Natural killer cell treated with Interleukin-12 subunit alpha and Interleukin-12 subunit beta and Interleukin-15 and Interleukin-18, amount 100 ng/mL, for 72 hours (primary cell): ENCODE measurements around the gene BDH1. TPM values are rescaled to one million over a fixed set of nuclear protein-coding genes. Genes with fewer than 3 reads are reported as not detected.
"Not testable (repeated sequence)": the region's sequence is repeated elsewhere in the genome, so short reads cannot be mapped to it uniquely, and the experiment has no call there.

Experiments used
- ATAC-seq, 2 donors: fragments of 150-1000 bp; cut with Tn5 transposase in 1 of 2; sonication (Bioruptor Pico), chemical (Tn5 transposase) in 1 of 2; 2 replicates each; pipeline ENCODE4 v1.10.0; 2021
- DNase-seq: peaks from one replicate; pipeline ENCODE4 v3.0.0; 2022; ENCODE audit warnings: low spot score
- H3K27ac Mint-ChIP-seq, 2 donors: 1 replicate in 1 of 2; 2 replicates in 1 of 2; pipeline ENCODE4 v1.8.0; 2022; ENCODE audit warnings: mixed read lengths in 2 of 2, mild to moderate bottlenecking in 1 of 2, moderate library complexity in 1 of 2
- H3K27me3 Mint-ChIP-seq, 2 donors: 1 replicate in 1 of 2; 2 replicates in 1 of 2; pipeline ENCODE4 v1.8.0; 2022; ENCODE audit warnings: mixed read lengths in 2 of 2
- H3K36me3 Mint-ChIP-seq: one replicate; pipeline ENCODE4 v1.8.0; 2022; ENCODE audit warnings: mixed read lengths
- H3K4me1 Mint-ChIP-seq, 2 donors: 1 replicate in 1 of 2; 2 replicates in 1 of 2; pipeline ENCODE4 v1.8.0; 2022; ENCODE audit warnings: low read depth in 2 of 2, mixed read lengths in 2 of 2, mild to moderate bottlenecking in 1 of 2
- H3K4me3 Mint-ChIP-seq: one replicate; pipeline ENCODE4 v1.8.0; 2022; ENCODE audit warnings: mixed read lengths
- H3K9me3 Mint-ChIP-seq: 2 replicates; pipeline ENCODE4 v1.8.0; 2022; ENCODE audit warnings: mixed read lengths
- total RNA-seq, 2 donors: library from RNA; stranded (reverse); gene quantifications; one replicate each; pipeline ENCODE4 v1.2.3, GENCODE V29; 2022

Gene BDH1
- total RNA-seq, 2 donors from 2014 or later: 62.4 to 136 TPM

- DNase-seq (no peak), ATAC-seq (peak in 1 of 2 donors; percentile 40)
- Mint-ChIP-seq H3K27ac (no peak overlapping the region), H3K27me3 (peaks cover 9 to 14% of the 10 kb centered on the region in 2 donors), H3K36me3 (no peaks in the 10 kb centered on the region), H3K4me1 (peaks cover 9 to 15% of the 10 kb centered on the region in 2 donors), H3K4me3 (no peak overlapping the region), H3K9me3 (no peaks in the 10 kb centered on the region)
These were observed 34.7 kb upstream of the BDH1 start for GRCh38 chr3:197590313-197590962.

GRCh38 chr3:197589545-197589944 lies 33.8 kb upstream of the BDH1 start:
- no peaks in the 10 kb centered on the region for H3K9me3 Mint-ChIP-seq
- ATAC-seq (no peak), DNase-seq (no peak)
- H3K36me3 Mint-ChIP-seq: no peaks in the 10 kb centered on the region
- H3K4me1 Mint-ChIP-seq: peaks cover 8 to 15% of the 10 kb centered on the region in 2 donors
- peaks cover 8 to 17% of the 10 kb centered on the region in 2 donors for H3K27me3 Mint-ChIP-seq
- no peak overlapping the region for H3K27ac Mint-ChIP-seq
- no peak overlapping the region for H3K4me3 Mint-ChIP-seq

- not testable (repeated sequence) for ATAC-seq, DNase-seq, H3K36me3 Mint-ChIP-seq, H3K27ac Mint-ChIP-seq, H3K4me3 Mint-ChIP-seq, H3K9me3 Mint-ChIP-seq, H3K4me1 Mint-ChIP-seq
- peaks cover 8 to 17% of the 10 kb centered on the region in 2 donors for H3K27me3 Mint-ChIP-seq
These were observed 31.0 kb upstream of the BDH1 start for GRCh38 chr3:197586768-197587167.

GRCh38 chr3:197586181-197586580 lies 30.4 kb upstream of the BDH1 start:
- no peak for DNase-seq
- Mint-ChIP-seq H3K27ac (no peak overlapping the region), H3K27me3 (peaks cover 8 to 17% of the 10 kb centered on the region in 2 donors), H3K36me3 (no peaks in the 10 kb centered on the region), H3K9me3 (no peaks in the 10 kb centered on the region), H3K4me3 (no peak overlapping the region), H3K4me1 (no peaks in the 10 kb centered on the region)
- ATAC-seq: no peak

GRCh38 chr3:197584733-197585132 lies 29.0 kb upstream of the BDH1 start:
- Mint-ChIP-seq H3K9me3 (no peaks in the 10 kb centered on the region), H3K4me3 (no peak overlapping the region), H3K27me3 (peaks cover 8 to 17% of the 10 kb centered on the region in 2 donors), H3K27ac (no peak overlapping the region), H3K36me3 (no peaks in the 10 kb centered on the region), H3K4me1 (no peaks in the 10 kb centered on the region)
- ATAC-seq (no peak), DNase-seq (no peak)

- no peaks in the 10 kb centered on the region for H3K9me3 Mint-ChIP-seq
These were observed 27.6 kb upstream of the BDH1 start for GRCh38 chr3:197583371-197583770.

GRCh38 chr3:197580253-197580691 lies 24.5 kb upstream of the BDH1 start:
- Mint-ChIP-seq H3K4me1 (no peaks in the 10 kb centered on the region), H3K4me3 (no peak overlapping the region), H3K9me3 (no peaks in the 10 kb centered on the region), H3K27ac (no peak overlapping the region), H3K27me3 (peaks cover under 1 to 3% of the 10 kb centered on the region in 2 donors), H3K36me3 (no peaks in the 10 kb centered on the region)
- DNase-seq: no peak
- ATAC-seq: no peak

More at GRCh38 chr3:197583371-197583770, 27.6 kb upstream of the BDH1 start:
- Mint-ChIP-seq H3K27ac (no peak overlapping the region), H3K36me3 (no peaks in the 10 kb centered on the region), H3K4me3 (no peak overlapping the region), H3K4me1 (no peaks in the 10 kb centered on the region), H3K27me3 (peaks cover 8 to 17% of the 10 kb centered on the region in 2 donors)
- ATAC-seq (no peak), DNase-seq (no peak)

- DNase-seq (no peak), ATAC-seq (no peak)
- no peak overlapping the region for H3K27ac Mint-ChIP-seq
- H3K27me3 Mint-ChIP-seq: peaks cover 6 to 8% of the 10 kb centered on the region in 2 donors
- H3K4me1 Mint-ChIP-seq: no peaks in the 10 kb centered on the region
- no peaks in the 10 kb centered on the region for H3K9me3 Mint-ChIP-seq
- no peak overlapping the region for H3K4me3 Mint-ChIP-seq
- no peaks in the 10 kb centered on the region for H3K36me3 Mint-ChIP-seq
These were observed 22.6 kb upstream of the BDH1 start for GRCh38 chr3:197578376-197578775.

GRCh38 chr3:197577366-197578074 lies 21.8 kb upstream of the BDH1 start:
- H3K9me3 Mint-ChIP-seq: no peaks in the 10 kb centered on the region
- H3K4me1 Mint-ChIP-seq: no peaks in the 10 kb centered on the region
- no peaks in the 10 kb centered on the region for H3K36me3 Mint-ChIP-seq
- peaks cover 8 to 9% of the 10 kb centered on the region in 2 donors for H3K27me3 Mint-ChIP-seq
- ATAC-seq (no peak), DNase-seq (no peak)
- H3K27ac Mint-ChIP-seq: no peak overlapping the region
- H3K4me3 Mint-ChIP-seq: no peak overlapping the region

GRCh38 chr3:197576838-197577237 lies 21.1 kb upstream of the BDH1 start:
- Mint-ChIP-seq H3K27me3 (peaks cover 8 to 9% of the 10 kb centered on the region in 2 donors), H3K36me3 (no peaks in the 10 kb centered on the region), H3K27ac (no peak overlapping the region), H3K4me3 (no peak overlapping the region), H3K4me1 (no peaks in the 10 kb centered on the region), H3K9me3 (no peaks in the 10 kb centered on the region)
- ATAC-seq (no peak), DNase-seq (no peak)

- Mint-ChIP-seq H3K36me3 (peaks cover 7% of the 10 kb centered on the region), H3K4me1 (no peaks in the 10 kb centered on the region)
- no peak for ATAC-seq
These were observed 19.6 kb upstream of the BDH1 start for GRCh38 chr3:197575362-197575761.

GRCh38 chr3:197574396-197574991 lies 18.7 kb upstream of the BDH1 start:
- not testable (repeated sequence) for H3K4me3 Mint-ChIP-seq, H3K27ac Mint-ChIP-seq, DNase-seq, ATAC-seq, H3K9me3 Mint-ChIP-seq, H3K4me1 Mint-ChIP-seq
- Mint-ChIP-seq H3K36me3 (peaks cover 14% of the 10 kb centered on the region), H3K27me3 (peaks cover 15 to 17% of the 10 kb centered on the region in 2 donors)

More at GRCh38 chr3:197575362-197575761, 19.6 kb upstream of the BDH1 start:
- no peaks in the 10 kb centered on the region for H3K9me3 Mint-ChIP-seq
- H3K27me3 Mint-ChIP-seq: peaks cover 8 to 12% of the 10 kb centered on the region in 2 donors
- no peak overlapping the region for H3K4me3 Mint-ChIP-seq
- DNase-seq: no peak
- H3K27ac Mint-ChIP-seq: no peak overlapping the region

GRCh38 chr3:197573048-197573767 lies 17.4 kb upstream of the BDH1 start:
- Mint-ChIP-seq H3K4me1 (no peaks in the 10 kb centered on the region), H3K4me3 (no peak overlapping the region), H3K36me3 (peaks cover 15% of the 10 kb centered on the region), H3K27me3 (peaks cover 20 to 23% of the 10 kb centered on the region in 2 donors), H3K27ac (no peak overlapping the region), H3K9me3 (no peaks in the 10 kb centered on the region)
- ATAC-seq (no peak), DNase-seq (no peak)

GRCh38 chr3:197571880-197572172 lies 16.1 kb upstream of the BDH1 start:
- not testable (repeated sequence) for ATAC-seq, H3K4me1 Mint-ChIP-seq, DNase-seq, H3K27ac Mint-ChIP-seq, H3K4me3 Mint-ChIP-seq, H3K9me3 Mint-ChIP-seq
- Mint-ChIP-seq H3K27me3 (peaks cover 23 to 35% of the 10 kb centered on the region in 2 donors), H3K36me3 (peaks cover 20% of the 10 kb centered on the region)
